ENCODE measurements around the gene SH3D19.
"Not testable (repeated sequence)": the region's sequence is repeated elsewhere in the genome, so short reads cannot be mapped to it uniquely, and the experiment has no call there.

SH3D19 gene

GRCh38 chr4:151095142-151095541 is 230.3 kb downstream of the SH3D19 start:
- DNase-seq (ENCODE audit: low read depth), result no peak

- DNase-seq (ENCODE audit: low read depth), result no peak
Observed at GRCh38 chr4:151094290-151094751, 231.1 kb downstream of the SH3D19 start.

GRCh38 chr4:151093203-151093602 is 232.2 kb downstream of the SH3D19 start:
- no peak for DNase-seq (ENCODE audit: low read depth)

- no peak for DNase-seq (ENCODE audit: low read depth)
Observed at GRCh38 chr4:151092488-151092887, 232.9 kb downstream of the SH3D19 start.

- no peak for DNase-seq (ENCODE audit: low read depth)
Observed at GRCh38 chr4:151091047-151091446, 234.4 kb downstream of the SH3D19 start.

- no peak for DNase-seq (ENCODE audit: low read depth)
Observed at GRCh38 chr4:151087467-151087866, 237.9 kb downstream of the SH3D19 start.

- DNase-seq (ENCODE audit: low read depth), result not testable (repeated sequence)
Observed at GRCh38 chr4:151077978-151078377, 247.4 kb downstream of the SH3D19 start.

- DNase-seq (ENCODE audit: low read depth), result no peak
Observed at GRCh38 chr4:151074416-151074916, 250.9 kb downstream of the SH3D19 start.

All from activated T-helper 1 cell treated with Interleukin-2 at 50 U/mL for 16 hours (primary cell).